COLO668 (cell line): ENCODE measurements around the gene TBC1D17.
A peak's percentile ranks its signal among the peaks of the same experiment; 100 is the strongest.

Experiments
- DNase-seq: peaks from one replicate; lab custom pipeline; 2025; ENCODE audit not compliant: unreplicated experiment; lab: John Stamatoyannopoulos, UW

TBC1D17 gene

GRCh38 chr19:49877020-49877878 lies at the start of gene TBC1D17, which contains the start of gene AKT1S1:
Gene TBC1D17, plus strand, starts transcription at chr19:49877702. Its CDS starts 22 bp downstream, at chr19:49877724.
Gene AKT1S1, minus strand, starts transcription at chr19:49877355. Its CDS starts 4,060 bp downstream, at chr19:49873295.
- peak; percentile 98 for DNase-seq

- DNase-seq = no peak
These were observed 48.3 kb upstream of the TBC1D17 start for GRCh38 chr19:49829200-49829599.

- no peak for DNase-seq
These were observed 47.8 kb upstream of the TBC1D17 start for GRCh38 chr19:49829721-49830120.

GRCh38 chr19:49830766-49831165 lies 46.7 kb upstream of the TBC1D17 start:
- DNase-seq = no peak

GRCh38 chr19:49831592-49831991 lies 45.9 kb upstream of the TBC1D17 start:
- DNase-seq = no peak

- no peak for DNase-seq
These were observed 44.9 kb upstream of the TBC1D17 start for GRCh38 chr19:49832556-49832955.

GRCh38 chr19:49833599-49833998 lies 43.9 kb upstream of the TBC1D17 start:
- DNase-seq = no peak

GRCh38 chr19:49835562-49835961 lies 41.9 kb upstream of the TBC1D17 start:
- DNase-seq = no peak

- DNase-seq = no peak
These were observed 41.1 kb upstream of the TBC1D17 start for GRCh38 chr19:49836176-49837008.

- DNase-seq = no peak
These were observed 40.5 kb upstream of the TBC1D17 start for GRCh38 chr19:49837009-49837310.

GRCh38 chr19:49837425-49837824 lies 40.1 kb upstream of the TBC1D17 start:
- DNase-seq = no peak

GRCh38 chr19:49838885-49839588 lies 38.5 kb upstream of the TBC1D17 start:
- DNase-seq = no peak

GRCh38 chr19:49839713-49840112 lies 37.8 kb upstream of the TBC1D17 start:
- DNase-seq = no peak

GRCh38 chr19:49840321-49840720 lies 37.2 kb upstream of the TBC1D17 start:
- DNase-seq = no peak

- DNase-seq = no peak
These were observed 36.7 kb upstream of the TBC1D17 start for GRCh38 chr19:49840736-49841249.

- DNase-seq = no peak
These were observed 34.2 kb upstream of the TBC1D17 start for GRCh38 chr19:49843265-49843664.

- DNase-seq = no peak
These were observed 33.1 kb upstream of the TBC1D17 start for GRCh38 chr19:49844138-49845095.

- no peak for DNase-seq
These were observed 32.1 kb upstream of the TBC1D17 start for GRCh38 chr19:49845414-49845813.

- no peak for DNase-seq
These were observed 31.1 kb upstream of the TBC1D17 start for GRCh38 chr19:49846408-49846807.
